Gastroesophageal sphincter (tissue), 3 donors: ENCODE results near the gene CTNNA2.

Source experiments
- CTCF ChIP-seq, 4 experiments: fragments of 200-600 bp in 2 of 4; fragments of 450-650 bp in 2 of 4; sonication (generic) in 1 of 4; IDR thresholded peaks; one replicate each; pipeline ENCODE4 v1.5.1; 2017 to 2019; ENCODE audit warnings: antibody characterized with exemption in 4 of 4, mild to moderate bottlenecking in 2 of 4, moderate library complexity in 2 of 4
- POLR2A ChIP-seq, 2 donors: fragments of 450-650 bp; IDR thresholded peaks; one replicate each; pipeline ENCODE4 v1.6.1; 2017; ENCODE audit warnings: antibody characterized with exemption in 2 of 2, mild to moderate bottlenecking in 2 of 2, moderate library complexity in 1 of 2

GRCh38 chr2:80475970-80476369, 963.1 kb downstream of the CTNNA2 start:
- no peak for TF ChIP-seq CTCF (IDR thresholded peaks at IDR 0.05)
- TF ChIP-seq POLR2A (IDR thresholded peaks at IDR 0.05), result no peak
